ENCODE results near the gene SKA3.
"Not testable (repeated sequence)": the region's sequence is repeated elsewhere in the genome, so short reads cannot be mapped to it uniquely, and the experiment has no call there.

SKA3 gene

GRCh38 chr13:21197606-21198225 lies 21.4 kb upstream of the SKA3 start:
- H3K4me1 Mint-ChIP-seq (ENCODE audit: low read depth); H3K27ac Mint-ChIP-seq; H3K4me3 Mint-ChIP-seq; H3K36me3 Mint-ChIP-seq (ENCODE audit: low read depth): not testable (repeated sequence)
- Mint-ChIP-seq H3K27me3 (ENCODE audit: low read depth) (peaks cover 17% of the 10 kb centered on the region), H3K9me3 (peaks cover 11% of the 10 kb centered on the region)

- not testable (repeated sequence) for H3K36me3 Mint-ChIP-seq (ENCODE audit: low read depth); H3K4me3 Mint-ChIP-seq; H3K27ac Mint-ChIP-seq; H3K9me3 Mint-ChIP-seq; H3K4me1 Mint-ChIP-seq (ENCODE audit: low read depth)
- H3K27me3 Mint-ChIP-seq (ENCODE audit: low read depth): peaks cover 17% of the 10 kb centered on the region
Observed at GRCh38 chr13:21194756-21195155, 18.4 kb upstream of the SKA3 start.

GRCh38 chr13:21186410-21186809 lies 10.1 kb upstream of the SKA3 start:
- H3K27me3 Mint-ChIP-seq (ENCODE audit: low read depth); H3K4me1 Mint-ChIP-seq (ENCODE audit: low read depth); H3K36me3 Mint-ChIP-seq (ENCODE audit: low read depth); H3K27ac Mint-ChIP-seq; H3K9me3 Mint-ChIP-seq; H3K4me3 Mint-ChIP-seq: not testable (repeated sequence)

GRCh38 chr13:21181671-21182070 lies 5.3 kb upstream of the SKA3 start:
- H3K27ac Mint-ChIP-seq: no peak overlapping the region
- no peaks in the 10 kb centered on the region for H3K9me3 Mint-ChIP-seq
- no peak overlapping the region for H3K4me3 Mint-ChIP-seq
- H3K36me3 Mint-ChIP-seq (ENCODE audit: low read depth): peaks cover 2% of the 10 kb centered on the region
- peaks cover 7% of the 10 kb centered on the region for H3K4me1 Mint-ChIP-seq (ENCODE audit: low read depth)
- no peaks in the 10 kb centered on the region for H3K27me3 Mint-ChIP-seq (ENCODE audit: low read depth)

- no peaks in the 10 kb centered on the region for H3K9me3 Mint-ChIP-seq
Observed at GRCh38 chr13:21176982-21177284, 581 bp upstream of the SKA3 start.

DNA sequence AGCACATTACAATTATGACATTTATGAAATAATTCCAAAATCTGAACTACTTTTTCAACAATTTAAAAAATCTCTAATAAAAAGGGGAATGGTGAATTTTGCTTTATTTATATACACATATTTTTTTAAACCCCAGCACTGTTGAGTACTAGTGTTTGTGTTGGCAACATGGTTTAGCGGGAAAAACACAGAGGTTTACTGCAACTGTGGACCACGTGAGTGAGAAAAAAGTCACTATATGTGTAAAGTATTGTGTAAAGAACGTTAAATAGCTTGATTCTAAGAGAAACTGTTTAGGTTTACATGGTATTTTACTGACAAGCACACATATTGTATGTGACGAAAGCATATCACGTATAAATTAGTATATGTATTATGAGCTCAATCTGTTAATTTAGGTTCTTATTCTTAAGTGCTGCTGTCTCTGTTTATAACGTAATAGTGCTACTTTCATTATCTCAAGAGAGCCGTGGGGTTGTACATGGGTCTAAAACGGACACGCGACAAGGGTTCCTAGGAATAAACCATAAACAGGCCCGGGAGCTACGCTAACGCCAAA lies 617 bp downstream of the SKA3 start:
- Mint-ChIP-seq H3K4me1 (ENCODE audit: low read depth) (peaks cover 19% of the 10 kb centered on the region), H3K36me3 (ENCODE audit: low read depth) (peaks cover 5% of the 10 kb centered on the region), H3K9me3 (no peaks in the 10 kb centered on the region), H3K4me3 (peak overlapping the region; percentile 97), H3K27ac (peak overlapping the region; percentile 93), H3K27me3 (ENCODE audit: low read depth) (no peaks in the 10 kb centered on the region)

More at GRCh38 chr13:21176982-21177284, 581 bp upstream of the SKA3 start:
- no peaks in the 10 kb centered on the region for H3K27me3 Mint-ChIP-seq (ENCODE audit: low read depth)
- peak overlapping the region; percentile 97 for H3K4me3 Mint-ChIP-seq
- H3K27ac Mint-ChIP-seq: peak overlapping the region; percentile 93
- peaks cover 19% of the 10 kb centered on the region for H3K4me1 Mint-ChIP-seq (ENCODE audit: low read depth)
- H3K36me3 Mint-ChIP-seq (ENCODE audit: low read depth): peaks cover 5% of the 10 kb centered on the region

DNA sequence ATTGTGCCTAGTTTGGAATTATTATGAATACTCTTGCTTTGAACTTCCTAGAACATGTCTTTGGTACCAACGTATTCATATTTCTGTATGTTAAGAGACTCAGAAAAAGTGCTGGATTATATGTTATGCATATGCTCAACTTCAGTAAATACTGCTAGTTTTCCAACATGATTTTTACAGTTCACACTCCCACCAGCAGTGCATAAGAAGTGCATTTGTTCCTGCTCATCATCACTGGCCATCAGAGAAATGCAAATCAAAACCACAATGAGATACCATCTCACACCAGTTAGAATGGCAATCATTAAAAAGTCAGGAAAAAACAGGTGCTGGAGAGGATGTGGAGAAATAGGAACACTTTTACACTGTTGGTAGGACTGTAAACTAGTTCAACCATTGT lies 2.6 kb downstream of the SKA3 start:
- H3K4me1 Mint-ChIP-seq (ENCODE audit: low read depth): peaks cover 19% of the 10 kb centered on the region
- H3K27ac Mint-ChIP-seq; H3K27me3 Mint-ChIP-seq (ENCODE audit: low read depth); H3K4me3 Mint-ChIP-seq; H3K36me3 Mint-ChIP-seq (ENCODE audit: low read depth); H3K9me3 Mint-ChIP-seq: not testable (repeated sequence)

- peaks cover 12% of the 10 kb centered on the region for H3K4me1 Mint-ChIP-seq (ENCODE audit: low read depth)
- H3K27ac Mint-ChIP-seq: no peak overlapping the region
- H3K36me3 Mint-ChIP-seq (ENCODE audit: low read depth): peaks cover 12% of the 10 kb centered on the region
- no peaks in the 10 kb centered on the region for H3K27me3 Mint-ChIP-seq (ENCODE audit: low read depth)
- H3K9me3 Mint-ChIP-seq: no peaks in the 10 kb centered on the region
- H3K4me3 Mint-ChIP-seq: no peak overlapping the region
Observed at GRCh38 chr13:21171420-21171819, 4.9 kb downstream of the SKA3 start.

DNA sequence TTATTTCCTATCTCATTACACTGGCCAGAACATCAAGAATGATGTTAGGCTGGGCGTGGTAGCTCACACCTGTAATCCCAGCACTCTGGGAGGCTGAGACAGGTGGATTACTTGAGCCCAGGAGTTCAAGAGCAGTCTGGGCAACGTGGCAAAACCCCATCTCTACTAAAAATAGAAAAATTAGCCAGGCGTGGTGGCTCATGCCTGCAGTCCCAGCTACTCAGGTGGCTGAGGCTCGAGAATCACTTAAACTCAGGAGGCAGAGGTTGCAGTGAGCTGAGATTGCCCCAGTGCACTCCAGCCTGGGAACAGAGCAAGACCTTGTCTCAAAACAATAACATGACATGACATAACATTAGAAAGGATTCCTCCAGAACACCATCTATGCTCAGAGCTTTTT lies 10.7 kb downstream of the SKA3 start:
- not testable (repeated sequence) for H3K4me1 Mint-ChIP-seq (ENCODE audit: low read depth); H3K4me3 Mint-ChIP-seq; H3K27me3 Mint-ChIP-seq (ENCODE audit: low read depth); H3K27ac Mint-ChIP-seq; H3K9me3 Mint-ChIP-seq; H3K36me3 Mint-ChIP-seq (ENCODE audit: low read depth)

- H3K27ac Mint-ChIP-seq: no peak overlapping the region
- no peaks in the 10 kb centered on the region for H3K9me3 Mint-ChIP-seq
- no peak overlapping the region for H3K4me3 Mint-ChIP-seq
- no peaks in the 10 kb centered on the region for H3K27me3 Mint-ChIP-seq (ENCODE audit: low read depth)
- H3K4me1 Mint-ChIP-seq (ENCODE audit: low read depth): no peaks in the 10 kb centered on the region
- peaks cover 13% of the 10 kb centered on the region for H3K36me3 Mint-ChIP-seq (ENCODE audit: low read depth)
Observed at GRCh38 chr13:21164631-21165030, 11.7 kb downstream of the SKA3 start.

- Mint-ChIP-seq H3K4me1 (ENCODE audit: low read depth) (peaks cover 4% of the 10 kb centered on the region), H3K27me3 (ENCODE audit: low read depth) (no peaks in the 10 kb centered on the region), H3K36me3 (ENCODE audit: low read depth) (peaks cover 9% of the 10 kb centered on the region), H3K27ac (no peak overlapping the region), H3K9me3 (no peaks in the 10 kb centered on the region), H3K4me3 (no peak overlapping the region)
Observed at GRCh38 chr13:21152251-21152899, 24.0 kb downstream of the SKA3 start.

DNA sequence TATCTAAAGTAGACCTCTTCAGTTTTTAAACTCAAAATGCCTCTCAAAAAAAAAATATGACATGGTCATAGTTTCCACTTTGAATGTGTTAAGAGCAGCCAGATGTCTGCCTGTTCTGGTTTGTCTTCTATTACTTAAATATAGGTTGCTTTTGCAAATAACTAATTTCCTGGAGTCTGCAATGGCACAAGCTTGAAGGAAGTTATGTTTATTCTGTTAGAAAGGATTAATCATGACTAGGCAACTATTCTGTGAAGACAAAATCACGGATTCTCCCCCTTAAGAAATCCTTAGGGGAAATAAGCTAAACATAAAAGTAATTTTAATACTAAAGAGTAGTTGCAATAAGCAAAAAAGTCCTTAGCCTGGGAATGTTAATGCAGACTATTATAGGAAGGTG lies 26.3 kb downstream of the SKA3 start:
- Mint-ChIP-seq H3K27ac (peak overlapping the region; percentile 11), H3K4me3 (no peak overlapping the region), H3K36me3 (ENCODE audit: low read depth) (peaks cover 14% of the 10 kb centered on the region), H3K27me3 (ENCODE audit: low read depth) (no peaks in the 10 kb centered on the region), H3K4me1 (ENCODE audit: low read depth) (peaks cover 5% of the 10 kb centered on the region), H3K9me3 (no peaks in the 10 kb centered on the region)

- Mint-ChIP-seq H3K9me3 (no peaks in the 10 kb centered on the region), H3K4me3 (no peak overlapping the region), H3K36me3 (ENCODE audit: low read depth) (peaks cover 14% of the 10 kb centered on the region), H3K4me1 (ENCODE audit: low read depth) (peaks cover 6% of the 10 kb centered on the region), H3K27me3 (ENCODE audit: low read depth) (no peaks in the 10 kb centered on the region), H3K27ac (no peak overlapping the region)
Observed at GRCh38 chr13:21149568-21149967, 26.8 kb downstream of the SKA3 start.

DNA sequence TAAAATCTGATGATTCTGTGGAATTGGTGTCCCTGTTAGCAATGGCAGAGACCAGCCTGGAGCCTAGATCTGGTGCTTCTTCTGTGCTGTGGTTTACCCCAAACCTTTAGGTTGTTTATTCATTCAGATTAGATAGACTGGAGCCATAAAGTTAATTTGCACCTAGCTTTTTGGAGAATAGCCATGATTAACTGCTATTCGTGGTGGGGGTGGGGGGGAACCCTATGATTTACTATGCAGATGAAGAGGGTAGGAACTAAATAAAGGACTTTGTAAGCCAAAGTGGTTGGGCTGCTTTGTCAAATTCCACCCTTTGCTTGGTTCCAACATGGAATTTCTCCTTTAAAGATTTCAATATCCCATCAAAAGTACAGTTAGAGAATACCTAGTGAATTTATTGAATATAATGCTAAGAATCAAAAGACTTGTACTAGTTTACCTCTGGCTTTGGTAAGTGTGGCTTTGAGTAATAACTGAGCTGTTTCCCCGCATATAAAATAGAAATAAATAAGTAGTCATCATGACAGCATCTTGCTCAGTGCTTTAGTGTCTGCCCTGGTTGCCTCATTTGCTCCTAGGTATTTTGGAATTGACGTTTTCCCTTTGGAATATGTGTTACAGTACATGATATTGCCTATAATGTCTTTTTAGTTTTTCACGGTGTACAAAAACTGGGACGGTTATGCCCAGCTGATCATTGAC lies 27.6 kb downstream of the SKA3 start:
- no peaks in the 10 kb centered on the region for H3K27me3 Mint-ChIP-seq (ENCODE audit: low read depth)
- H3K4me1 Mint-ChIP-seq (ENCODE audit: low read depth): peaks cover 9% of the 10 kb centered on the region
- H3K27ac Mint-ChIP-seq: no peak overlapping the region
- peaks cover 16% of the 10 kb centered on the region for H3K36me3 Mint-ChIP-seq (ENCODE audit: low read depth)
- H3K9me3 Mint-ChIP-seq: no peaks in the 10 kb centered on the region
- no peak overlapping the region for H3K4me3 Mint-ChIP-seq

DNA sequence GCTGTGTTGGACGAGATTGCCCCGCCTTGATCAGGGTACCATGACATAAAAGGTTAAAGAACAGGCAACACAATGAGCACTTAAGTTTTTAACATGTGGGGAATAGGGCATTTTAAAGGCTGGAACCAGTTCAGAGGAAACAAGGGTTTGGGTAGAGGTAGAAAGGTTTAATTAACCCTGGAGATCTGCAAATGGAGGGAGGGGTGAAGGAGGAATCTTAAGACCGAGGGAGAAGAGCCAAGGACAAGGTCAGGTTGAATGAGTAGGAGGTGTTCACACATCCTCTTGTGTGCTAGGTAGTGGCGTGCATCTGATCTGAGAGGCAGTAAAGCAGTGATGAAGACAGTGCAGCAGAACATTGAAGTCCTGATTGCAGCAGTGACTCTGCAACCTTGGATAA lies 28.5 kb downstream of the SKA3 start:
- H3K4me1 Mint-ChIP-seq (ENCODE audit: low read depth): peaks cover 17% of the 10 kb centered on the region
- no peak overlapping the region for H3K4me3 Mint-ChIP-seq
- peaks cover 21% of the 10 kb centered on the region for H3K36me3 Mint-ChIP-seq (ENCODE audit: low read depth)
- no peaks in the 10 kb centered on the region for H3K9me3 Mint-ChIP-seq
- no peak overlapping the region for H3K27ac Mint-ChIP-seq
- H3K27me3 Mint-ChIP-seq (ENCODE audit: low read depth): no peaks in the 10 kb centered on the region
